ENCODE data around the gene AJAP1.

Gene AJAP1

GRCh38 chr1:4733446-4734177, 79.2 kb downstream of the AJAP1 start:
- no peaks in the 10 kb centered on the region for H3K9me3 Mint-ChIP-seq (ENCODE audit: low read depth)
- H3K27ac Mint-ChIP-seq: no peak overlapping the region

GRCh38 chr1:4734219-4734618, 79.8 kb downstream of the AJAP1 start:
- no peak overlapping the region for H3K27ac Mint-ChIP-seq
- H3K4me3 Mint-ChIP-seq: no peak overlapping the region
- peaks cover 2% of the 10 kb centered on the region for H3K27me3 Mint-ChIP-seq
- H3K9me3 Mint-ChIP-seq (ENCODE audit: low read depth): no peaks in the 10 kb centered on the region
- H3K36me3 Mint-ChIP-seq: no peaks in the 10 kb centered on the region
- peaks cover 9% of the 10 kb centered on the region for H3K4me1 Mint-ChIP-seq (ENCODE audit: low read depth)

More at GRCh38 chr1:4733446-4734177, 79.2 kb downstream of the AJAP1 start:
- peaks cover under 1% of the 10 kb centered on the region for H3K27me3 Mint-ChIP-seq
- no peak overlapping the region for H3K4me3 Mint-ChIP-seq
- H3K36me3 Mint-ChIP-seq: no peaks in the 10 kb centered on the region
- peaks cover 9% of the 10 kb centered on the region for H3K4me1 Mint-ChIP-seq (ENCODE audit: low read depth)

- Mint-ChIP-seq H3K4me3 (no peak overlapping the region), H3K36me3 (no peaks in the 10 kb centered on the region), H3K4me1 (ENCODE audit: low read depth) (peaks cover 9% of the 10 kb centered on the region), H3K27me3 (peaks cover 2% of the 10 kb centered on the region), H3K27ac (no peak overlapping the region), H3K9me3 (ENCODE audit: low read depth) (no peaks in the 10 kb centered on the region)
Observed at GRCh38 chr1:4734791-4735190, 80.4 kb downstream of the AJAP1 start.

- Mint-ChIP-seq H3K4me3 (no peak overlapping the region), H3K9me3 (ENCODE audit: low read depth) (no peaks in the 10 kb centered on the region), H3K27me3 (peaks cover 2% of the 10 kb centered on the region), H3K4me1 (ENCODE audit: low read depth) (peaks cover 9% of the 10 kb centered on the region), H3K36me3 (no peaks in the 10 kb centered on the region), H3K27ac (no peak overlapping the region)
Observed at GRCh38 chr1:4736254-4736653, 81.8 kb downstream of the AJAP1 start.

GRCh38 chr1:4741876-4742423, 87.5 kb downstream of the AJAP1 start:
- no peak overlapping the region for H3K4me3 Mint-ChIP-seq
- H3K4me1 Mint-ChIP-seq (ENCODE audit: low read depth): no peaks in the 10 kb centered on the region
- H3K9me3 Mint-ChIP-seq (ENCODE audit: low read depth): no peaks in the 10 kb centered on the region
- peaks cover 2% of the 10 kb centered on the region for H3K27me3 Mint-ChIP-seq
- H3K36me3 Mint-ChIP-seq: no peaks in the 10 kb centered on the region
- no peak overlapping the region for H3K27ac Mint-ChIP-seq

GRCh38 chr1:4743978-4744750, 89.8 kb downstream of the AJAP1 start:
- no peaks in the 10 kb centered on the region for H3K4me1 Mint-ChIP-seq (ENCODE audit: low read depth)
- H3K27me3 Mint-ChIP-seq: no peaks in the 10 kb centered on the region
- H3K27ac Mint-ChIP-seq: no peak overlapping the region
- no peaks in the 10 kb centered on the region for H3K9me3 Mint-ChIP-seq (ENCODE audit: low read depth)
- H3K36me3 Mint-ChIP-seq: no peaks in the 10 kb centered on the region
- H3K4me3 Mint-ChIP-seq: no peak overlapping the region

GRCh38 chr1:4745560-4745959, 91.2 kb downstream of the AJAP1 start:
- H3K36me3 Mint-ChIP-seq: no peaks in the 10 kb centered on the region

GRCh38 chr1:4749406-4749805, 95.0 kb downstream of the AJAP1 start:
- Mint-ChIP-seq H3K4me3 (no peak overlapping the region), H3K27me3 (peaks cover 2% of the 10 kb centered on the region), H3K9me3 (ENCODE audit: low read depth) (peaks cover 5% of the 10 kb centered on the region), H3K36me3 (peaks cover 5% of the 10 kb centered on the region), H3K4me1 (ENCODE audit: low read depth) (no peaks in the 10 kb centered on the region), H3K27ac (no peak overlapping the region)

More at GRCh38 chr1:4745560-4745959, 91.2 kb downstream of the AJAP1 start:
- no peak overlapping the region for H3K27ac Mint-ChIP-seq
- H3K4me1 Mint-ChIP-seq (ENCODE audit: low read depth): no peaks in the 10 kb centered on the region
- H3K9me3 Mint-ChIP-seq (ENCODE audit: low read depth): no peaks in the 10 kb centered on the region
- H3K4me3 Mint-ChIP-seq: no peak overlapping the region
- no peaks in the 10 kb centered on the region for H3K27me3 Mint-ChIP-seq

- peaks cover 5% of the 10 kb centered on the region for H3K36me3 Mint-ChIP-seq
- peaks cover 5% of the 10 kb centered on the region for H3K9me3 Mint-ChIP-seq (ENCODE audit: low read depth)
- no peak overlapping the region for H3K27ac Mint-ChIP-seq
- peaks cover 2% of the 10 kb centered on the region for H3K27me3 Mint-ChIP-seq
- no peaks in the 10 kb centered on the region for H3K4me1 Mint-ChIP-seq (ENCODE audit: low read depth)
- H3K4me3 Mint-ChIP-seq: no peak overlapping the region
Observed at GRCh38 chr1:4750177-4750576, 95.8 kb downstream of the AJAP1 start.

- Mint-ChIP-seq H3K9me3 (ENCODE audit: low read depth) (peaks cover 5% of the 10 kb centered on the region), H3K27me3 (peaks cover 2% of the 10 kb centered on the region), H3K36me3 (peaks cover 5% of the 10 kb centered on the region), H3K4me3 (no peak overlapping the region), H3K4me1 (ENCODE audit: low read depth) (no peaks in the 10 kb centered on the region), H3K27ac (no peak overlapping the region)
Observed at GRCh38 chr1:4752059-4752458, 97.7 kb downstream of the AJAP1 start.

GRCh38 chr1:4754816-4755215, 100.4 kb downstream of the AJAP1 start:
- H3K27ac Mint-ChIP-seq: no peak overlapping the region

GRCh38 chr1:4755301-4755845, 101.0 kb downstream of the AJAP1 start:
- peaks cover 5% of the 10 kb centered on the region for H3K36me3 Mint-ChIP-seq
- H3K27ac Mint-ChIP-seq: no peak overlapping the region
- H3K9me3 Mint-ChIP-seq (ENCODE audit: low read depth): peaks cover 7% of the 10 kb centered on the region
- H3K4me3 Mint-ChIP-seq: no peak overlapping the region
- peaks cover 4% of the 10 kb centered on the region for H3K27me3 Mint-ChIP-seq
- H3K4me1 Mint-ChIP-seq (ENCODE audit: low read depth): no peaks in the 10 kb centered on the region

More at GRCh38 chr1:4754816-4755215, 100.4 kb downstream of the AJAP1 start:
- Mint-ChIP-seq H3K9me3 (ENCODE audit: low read depth) (peaks cover 7% of the 10 kb centered on the region), H3K36me3 (peaks cover 5% of the 10 kb centered on the region), H3K27me3 (peaks cover 4% of the 10 kb centered on the region), H3K4me3 (no peak overlapping the region), H3K4me1 (ENCODE audit: low read depth) (no peaks in the 10 kb centered on the region)

GRCh38 chr1:4755864-4756504, 101.6 kb downstream of the AJAP1 start:
- Mint-ChIP-seq H3K4me3 (no peak overlapping the region), H3K27ac (no peak overlapping the region), H3K4me1 (ENCODE audit: low read depth) (no peaks in the 10 kb centered on the region), H3K36me3 (peaks cover 5% of the 10 kb centered on the region), H3K27me3 (peaks cover 4% of the 10 kb centered on the region), H3K9me3 (ENCODE audit: low read depth) (peaks cover 7% of the 10 kb centered on the region)

- Mint-ChIP-seq H3K9me3 (ENCODE audit: low read depth) (peaks cover 7% of the 10 kb centered on the region), H3K4me3 (no peak overlapping the region), H3K27me3 (peaks cover 4% of the 10 kb centered on the region), H3K36me3 (peaks cover 5% of the 10 kb centered on the region), H3K4me1 (ENCODE audit: low read depth) (no peaks in the 10 kb centered on the region), H3K27ac (no peak overlapping the region)
Observed at GRCh38 chr1:4756851-4757580, 102.6 kb downstream of the AJAP1 start.

All from activated naive CD8-positive, alpha-beta T cell (primary cell).